Superior temporal gyrus (tissue), 1 donor: Measurements from ENCODE around the gene FBLIM1.

Experiments
- DNase-seq: peaks from one replicate; pipeline ENCODE4 v3.0.0-alpha.2; 2016; ENCODE audit errors: extremely low spot score

The FBLIM1 gene

GRCh38 chr1:15748264-15748663 lies 10.3 kb upstream of the FBLIM1 start:
- no peak for DNase-seq

DNA sequence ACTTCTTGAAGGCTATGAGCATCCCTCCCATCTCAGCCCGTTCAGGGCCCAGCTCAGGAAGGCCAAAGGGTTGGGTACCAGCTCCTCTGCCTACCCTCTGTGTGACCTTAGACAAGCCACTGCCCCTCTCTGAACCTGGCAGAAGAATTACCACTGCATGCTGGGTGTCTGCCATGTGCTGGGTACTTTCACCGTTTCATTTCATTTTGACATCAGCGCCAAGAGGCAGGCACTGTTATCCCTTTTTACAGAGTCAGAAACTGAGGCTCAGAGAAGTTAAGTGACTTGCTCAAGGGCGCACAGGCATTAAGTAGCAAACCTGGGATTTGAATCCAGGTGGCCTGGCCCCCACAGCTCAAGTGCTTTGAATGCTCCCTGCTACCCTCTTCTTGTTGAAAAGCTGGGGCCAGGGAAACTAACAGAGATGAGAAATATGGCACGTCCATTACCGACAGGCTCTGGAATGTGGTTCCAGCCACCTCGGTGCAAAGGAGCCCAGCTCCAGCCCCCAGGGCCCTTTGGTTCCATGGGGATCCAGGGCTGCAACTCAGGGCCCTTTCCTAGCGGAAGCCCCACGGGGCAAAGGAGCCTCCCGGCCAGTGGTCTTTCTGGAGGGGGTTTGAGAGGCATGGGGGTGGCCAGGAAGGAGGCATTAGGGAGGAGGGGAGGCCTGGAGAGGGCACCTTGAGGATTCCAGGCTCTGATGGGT lies 9.8 kb upstream of the FBLIM1 start:
- no peak for DNase-seq

DNA sequence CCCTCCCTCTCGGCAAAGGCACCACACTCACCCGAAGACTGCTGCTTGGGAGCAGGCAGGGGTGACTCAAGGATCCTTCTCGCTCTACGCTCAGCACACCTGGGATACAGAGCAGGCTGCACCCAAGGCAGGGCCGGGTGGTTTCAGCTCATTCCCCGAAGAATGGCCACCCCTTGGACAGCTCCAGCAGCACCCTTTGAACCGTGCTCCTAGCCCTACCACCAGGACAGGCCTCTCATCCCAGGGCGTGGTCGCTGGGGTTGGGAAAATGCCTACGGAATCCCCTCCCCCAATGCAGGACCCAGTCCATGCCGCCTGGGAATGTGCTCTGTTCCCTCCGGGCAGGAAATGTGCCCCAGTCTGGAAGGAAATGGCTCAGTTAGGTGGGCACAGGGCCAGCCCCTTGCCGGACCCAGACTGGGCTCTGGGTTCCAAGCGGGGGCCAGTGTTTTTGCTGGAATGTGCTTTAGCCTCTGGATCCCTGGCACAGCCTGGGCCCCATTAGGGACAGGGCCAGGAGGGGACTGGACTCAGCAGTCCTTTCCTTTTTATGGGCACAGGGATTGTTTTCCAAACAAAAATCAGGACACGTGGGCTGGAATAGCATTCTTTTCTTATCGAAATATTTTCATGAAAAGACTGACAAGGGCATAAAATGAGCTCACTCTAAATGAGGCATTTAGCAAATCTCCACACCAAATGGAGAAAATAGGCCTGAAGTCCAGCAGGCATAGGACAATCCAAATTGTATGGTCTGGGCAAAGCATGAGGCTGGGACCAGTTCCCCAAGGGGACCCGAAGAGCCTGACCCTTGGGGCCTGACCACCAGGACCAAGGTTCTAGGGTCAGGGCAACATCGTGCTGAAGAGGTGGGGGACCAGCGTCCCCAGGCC lies 8.9 kb upstream of the FBLIM1 start:
- no peak for DNase-seq

- DNase-seq = no peak
Measured at GRCh38 chr1:15750924-15751323, 7.7 kb upstream of the FBLIM1 start.

GRCh38 chr1:15751717-15752116 lies 6.9 kb upstream of the FBLIM1 start:
- no peak for DNase-seq

- DNase-seq = no peak
Measured at GRCh38 chr1:15753776-15754175, 4.8 kb upstream of the FBLIM1 start.

- no peak for DNase-seq
Measured at GRCh38 chr1:15755021-15755645, 3.5 kb upstream of the FBLIM1 start.

DNA sequence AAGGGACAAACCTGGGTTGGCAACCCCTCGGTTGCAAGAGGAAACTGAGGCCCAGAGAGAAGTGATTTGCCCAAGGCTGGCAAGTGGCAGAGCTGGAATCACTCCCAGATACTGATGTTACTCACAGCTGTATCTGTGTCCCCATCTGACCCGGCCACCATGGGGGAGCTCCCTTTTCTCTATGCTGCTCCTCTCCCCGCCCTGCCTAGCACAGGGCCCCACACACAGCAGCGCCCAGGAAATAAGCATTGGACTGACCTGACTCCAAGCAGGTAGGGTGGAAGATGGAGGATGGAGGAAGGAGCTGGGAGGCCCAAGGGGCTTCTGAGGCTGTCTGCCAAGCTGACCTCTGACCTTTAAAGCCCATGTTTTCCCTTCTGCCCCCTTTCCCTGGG lies 3.0 kb upstream of the FBLIM1 start:
- no peak for DNase-seq

DNA sequence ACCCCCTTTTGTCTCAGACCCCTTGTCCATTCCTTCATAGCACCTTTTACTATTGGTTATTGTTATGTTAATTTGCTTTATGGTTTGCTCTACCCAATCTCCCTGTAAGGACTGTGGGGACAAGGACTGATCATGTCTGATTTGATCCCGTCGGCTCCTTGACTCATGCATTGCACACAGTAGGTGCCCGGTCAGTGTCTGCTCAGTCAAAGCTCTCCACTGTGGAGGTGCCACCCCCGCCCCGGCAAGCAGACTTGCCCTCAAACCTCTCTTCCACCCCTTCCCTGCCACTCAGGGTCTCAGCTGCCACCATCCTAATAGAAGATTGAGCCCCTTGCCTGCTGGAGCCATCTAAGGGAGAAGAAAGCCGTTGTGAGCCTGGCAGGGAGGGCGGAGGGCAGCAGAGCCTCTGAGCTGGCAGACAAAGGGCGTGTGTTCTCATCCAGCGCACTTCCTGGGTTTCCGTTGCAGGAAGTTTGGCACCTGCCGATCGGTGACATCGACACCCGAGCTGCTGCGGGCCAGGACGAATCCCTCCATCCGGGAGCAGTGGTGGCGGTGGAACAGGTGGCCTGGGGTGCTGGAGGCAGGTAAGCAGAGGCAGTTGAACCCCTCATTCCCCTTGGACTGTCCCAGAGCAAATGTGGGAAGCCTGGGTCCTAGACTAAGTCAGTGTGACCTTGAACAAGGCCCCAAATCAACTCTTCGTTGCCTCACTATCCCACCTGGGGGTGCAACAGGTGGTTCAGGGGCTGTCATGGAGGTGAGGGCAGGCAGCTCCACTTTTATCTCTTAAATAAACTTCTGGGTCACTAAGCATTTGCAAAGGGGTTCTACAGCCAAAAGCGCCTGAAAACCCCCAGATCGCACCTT lies 2.2 kb upstream of the FBLIM1 start:
- no peak for DNase-seq

GRCh38 chr1:15757016-15757543 lies 1.5 kb upstream of the FBLIM1 start:
- DNase-seq = no peak

DNA sequence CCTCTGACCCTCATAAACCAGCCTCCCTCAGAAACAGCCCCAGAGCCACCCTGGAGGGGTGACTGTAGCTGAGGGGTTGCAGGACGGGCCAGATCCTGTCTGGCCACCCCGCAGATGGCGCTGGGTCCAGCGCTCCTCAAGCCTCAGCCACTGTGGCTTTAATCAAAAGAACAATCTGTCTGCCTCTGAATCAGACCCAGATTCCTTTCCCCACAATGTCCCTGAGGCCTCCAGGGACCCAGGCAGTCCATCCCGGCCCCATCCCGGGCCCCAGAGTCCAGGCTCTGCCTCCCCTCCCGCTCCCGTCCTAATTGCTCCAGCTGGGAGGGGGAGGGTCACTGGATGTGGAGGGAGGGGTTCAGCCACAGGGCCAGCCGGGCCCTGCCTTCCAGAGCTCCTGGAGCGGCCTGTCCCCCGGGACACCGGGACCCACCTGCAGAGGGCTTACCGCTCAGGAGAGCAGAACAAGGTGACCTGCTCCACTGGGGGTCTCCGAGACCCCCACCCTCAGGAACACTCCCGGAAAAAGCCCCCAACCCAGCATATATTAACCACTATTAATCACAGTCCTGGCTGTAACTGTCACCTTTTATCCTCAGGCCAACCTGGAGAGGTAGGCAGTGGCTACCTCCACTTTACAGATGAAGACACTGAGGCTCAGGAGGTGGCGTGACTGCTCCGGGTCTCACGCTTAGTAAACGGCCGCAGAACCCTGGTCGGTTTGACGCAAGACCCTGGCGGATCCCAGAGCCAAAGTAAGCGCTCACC lies 836 bp upstream of the FBLIM1 start:
- no peak for DNase-seq

DNA sequence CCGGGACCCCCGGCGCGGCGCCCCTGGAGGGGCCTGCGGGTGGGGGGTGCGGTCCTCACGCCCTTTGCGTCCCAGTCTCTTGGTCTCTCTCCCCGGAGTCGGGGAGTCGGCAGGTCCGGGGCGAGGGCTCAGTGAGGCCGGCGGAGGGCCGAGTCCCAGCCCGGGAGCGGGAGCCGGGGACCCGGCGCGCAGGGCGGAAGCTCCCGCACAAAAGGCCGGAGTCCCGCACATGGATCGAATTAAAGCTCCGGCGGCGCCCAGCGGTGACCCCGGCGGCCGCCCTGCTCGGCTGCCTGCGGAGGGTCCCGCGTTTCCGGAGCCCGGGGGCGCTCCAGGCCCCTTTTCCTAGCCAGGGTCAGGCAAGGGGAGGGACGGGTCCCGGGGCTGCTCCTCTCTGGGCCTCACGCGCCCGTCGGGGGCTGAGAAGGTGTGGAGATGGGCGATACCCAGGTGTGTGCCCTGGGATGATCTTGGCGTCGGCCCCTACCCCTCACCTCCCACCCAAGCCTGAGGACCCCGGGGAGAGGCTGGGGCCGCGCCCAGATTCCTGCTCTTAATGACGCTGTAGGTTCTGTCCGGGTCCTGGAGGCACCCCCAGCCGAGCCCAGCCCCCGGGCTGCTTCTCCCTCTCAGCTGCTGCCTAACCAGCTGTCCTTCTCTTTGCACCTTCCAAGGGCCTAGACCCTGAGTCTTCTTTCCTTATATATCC lies 512 bp downstream of the FBLIM1 start:
- DNase-seq = no peak

DNA sequence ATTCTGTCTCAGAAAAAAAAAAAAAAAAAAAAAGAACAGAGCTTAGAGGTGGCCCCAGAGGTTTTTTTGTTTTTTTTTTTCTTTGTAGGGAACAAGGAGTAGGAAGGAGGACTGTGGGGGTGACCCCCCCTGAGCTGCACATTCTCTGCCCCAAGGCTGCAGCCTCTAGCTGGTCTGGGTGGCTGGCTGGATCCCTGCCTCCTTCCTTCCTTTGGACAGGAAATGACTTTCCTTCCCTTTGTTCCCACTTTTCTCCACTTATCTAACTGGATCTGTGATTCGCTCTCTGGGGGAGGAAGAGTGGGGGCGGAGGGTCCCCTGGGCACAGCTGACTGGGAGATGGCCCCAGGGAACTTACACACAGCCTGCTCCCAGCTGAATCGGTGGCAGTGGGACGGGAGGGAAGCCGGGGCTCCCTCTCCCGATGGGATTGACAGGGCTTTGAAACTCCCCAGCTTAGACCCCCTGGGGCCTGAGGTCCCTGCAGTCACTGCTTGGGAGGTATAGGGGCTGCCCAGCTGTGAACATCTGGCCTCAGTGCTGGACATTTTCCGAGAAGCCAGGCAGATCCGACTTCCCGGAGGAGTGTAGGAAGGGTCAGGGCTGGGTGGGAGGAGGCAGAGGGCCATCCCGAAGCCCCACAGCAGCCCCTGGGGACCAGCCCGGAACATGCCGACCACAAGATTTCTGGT lies 2.1 kb downstream of the FBLIM1 start:
- no peak for DNase-seq

GRCh38 chr1:15761366-15762128 lies 3.0 kb downstream of the FBLIM1 start:
- DNase-seq = no peak

- no peak for DNase-seq
Measured at GRCh38 chr1:15762546-15762945, 4.0 kb downstream of the FBLIM1 start.

GRCh38 chr1:15764269-15764764 lies 5.7 kb downstream of the FBLIM1 start:
- DNase-seq = no peak

DNA sequence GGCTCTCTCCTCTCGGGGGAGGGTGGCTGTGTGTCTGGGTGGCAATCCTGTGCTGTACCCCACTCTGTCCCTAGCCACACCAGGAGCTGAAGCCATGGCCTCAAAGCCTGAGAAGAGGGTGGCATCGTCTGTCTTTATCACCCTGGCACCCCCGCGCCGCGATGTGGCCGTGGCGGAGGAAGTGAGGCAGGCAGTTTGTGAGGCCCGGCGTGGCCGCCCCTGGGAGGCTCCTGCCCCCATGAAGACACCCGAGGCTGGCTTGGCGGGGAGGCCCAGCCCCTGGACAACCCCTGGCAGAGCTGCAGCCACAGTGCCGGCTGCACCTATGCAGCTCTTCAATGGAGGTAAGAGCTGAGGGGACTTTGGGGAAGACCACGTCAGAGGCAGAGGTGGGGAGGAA lies 6.3 kb downstream of the FBLIM1 start:
- no peak for DNase-seq

DNA sequence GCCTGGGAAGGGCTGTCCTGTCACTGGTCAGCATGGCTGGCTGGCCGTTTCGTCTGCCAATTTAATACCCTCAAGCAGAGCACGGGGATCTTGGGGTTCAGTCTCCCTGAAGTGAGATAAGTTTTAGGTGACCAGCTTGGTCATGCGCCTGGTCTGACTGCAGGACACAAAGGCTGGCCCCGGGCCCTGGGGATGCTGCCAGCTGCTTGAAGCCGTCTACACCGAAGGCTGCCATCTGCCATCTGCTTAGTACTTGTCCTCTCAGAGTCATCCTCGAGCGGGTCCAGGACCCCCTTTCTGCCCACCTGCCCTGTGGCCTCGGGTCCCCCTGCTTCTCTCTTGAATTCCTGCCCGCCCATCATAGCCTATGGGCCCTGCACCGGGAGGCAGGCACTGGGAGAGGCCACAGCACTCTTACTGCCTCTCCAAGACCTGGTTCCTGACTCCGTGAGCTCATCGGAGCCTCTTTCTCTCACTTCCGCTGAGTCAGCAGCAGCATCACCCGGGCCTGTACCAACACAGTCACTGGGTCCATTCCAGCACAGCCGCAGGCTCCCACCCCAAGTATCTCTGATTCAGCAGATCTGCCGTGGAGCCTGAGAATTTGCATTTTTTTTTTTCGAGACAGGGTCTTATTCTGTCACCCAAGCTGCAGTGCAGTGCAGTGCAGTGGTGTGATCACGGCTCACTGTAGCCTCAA lies 7.0 kb downstream of the FBLIM1 start:
- no peak for DNase-seq
